NCI-H1092 treated with DMSO at 0.1 percent for 48 hours (cell line): Measurements from ENCODE around the gene OTOF.

Source experiments
- DNase-seq: peaks from one replicate; lab custom pipeline; 2025; lab: John Stamatoyannopoulos, UW

OTOF gene

DNA sequence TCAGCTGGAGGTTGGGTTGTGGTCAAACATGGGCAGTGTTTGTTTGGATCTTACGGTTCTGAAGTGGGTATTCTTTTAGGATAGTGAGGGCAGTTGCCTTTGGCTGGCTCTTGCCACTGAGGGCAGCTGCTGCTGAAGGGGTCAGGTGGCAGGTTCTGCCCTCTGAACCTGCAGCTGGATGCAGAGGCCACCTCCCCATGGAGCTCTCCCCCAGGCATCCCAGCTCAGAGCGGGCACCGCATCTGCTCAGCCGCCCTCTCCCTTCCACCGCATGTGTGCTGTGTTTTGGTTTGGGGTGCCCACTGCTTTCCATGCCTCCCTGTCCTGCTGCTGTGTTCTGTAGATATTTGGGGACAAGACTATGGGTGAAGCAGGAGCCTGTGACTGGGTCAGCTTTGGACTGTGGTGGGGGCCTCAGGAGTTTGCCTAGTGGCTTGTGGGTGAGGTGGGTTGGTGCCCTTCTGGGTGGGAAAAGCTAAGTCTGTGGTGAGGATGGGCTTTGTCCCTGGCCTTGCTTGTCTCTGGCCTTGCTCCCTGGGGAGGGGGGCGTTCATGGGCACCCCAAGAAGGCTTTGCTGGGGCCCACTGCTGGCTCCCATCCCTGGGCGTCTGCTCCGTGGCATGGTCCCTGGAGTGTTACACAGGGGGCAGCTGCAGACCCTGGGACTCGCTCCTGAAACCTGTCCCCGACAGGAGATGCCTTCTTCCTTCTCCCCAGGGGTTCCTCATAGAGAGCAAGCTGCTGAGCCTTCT, 28.5 kb downstream of the OTOF start:
- no peak for DNase-seq

DNA sequence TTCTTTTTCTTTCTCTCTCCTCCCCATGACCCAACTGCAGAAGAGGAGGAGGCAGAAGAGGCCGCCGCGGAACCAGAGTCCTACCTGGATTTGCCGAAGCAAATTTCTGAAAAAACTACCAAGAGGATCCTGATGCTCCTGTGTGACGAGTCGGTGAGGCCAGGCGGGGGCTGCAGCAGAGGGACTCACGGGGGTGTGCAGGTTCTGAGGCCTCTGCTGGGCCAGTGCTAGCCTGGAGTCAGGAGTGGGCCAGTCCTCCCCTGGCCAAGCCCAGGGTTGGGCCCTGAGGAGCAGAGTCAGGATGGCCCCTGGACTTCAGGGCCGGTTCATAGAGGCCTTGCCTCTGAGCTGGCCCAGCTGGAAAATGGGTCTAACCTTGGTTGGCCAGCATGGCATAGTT, 29.3 kb downstream of the OTOF start:
- DNase-seq = no peak

DNA sequence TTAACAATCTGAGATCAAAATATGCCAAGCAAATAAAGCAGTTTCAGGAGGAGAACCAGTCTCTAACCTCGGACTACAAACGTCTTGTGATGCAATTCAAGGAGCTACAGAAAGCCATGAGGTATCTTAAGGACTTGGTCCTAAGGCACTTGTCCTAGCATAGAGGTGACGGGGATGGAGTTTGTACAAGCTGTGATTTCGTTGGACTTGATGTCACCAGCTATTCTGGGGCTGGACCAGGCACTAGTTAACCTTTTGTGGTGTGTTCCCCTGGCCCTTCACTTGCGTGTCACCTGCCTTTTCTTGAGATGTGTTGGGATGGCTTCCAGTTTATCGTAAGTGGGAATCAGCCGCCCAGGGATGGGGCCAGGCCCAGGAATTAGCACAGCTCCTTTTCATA, 33.7 kb downstream of the OTOF start:
- no peak for DNase-seq

DNA sequence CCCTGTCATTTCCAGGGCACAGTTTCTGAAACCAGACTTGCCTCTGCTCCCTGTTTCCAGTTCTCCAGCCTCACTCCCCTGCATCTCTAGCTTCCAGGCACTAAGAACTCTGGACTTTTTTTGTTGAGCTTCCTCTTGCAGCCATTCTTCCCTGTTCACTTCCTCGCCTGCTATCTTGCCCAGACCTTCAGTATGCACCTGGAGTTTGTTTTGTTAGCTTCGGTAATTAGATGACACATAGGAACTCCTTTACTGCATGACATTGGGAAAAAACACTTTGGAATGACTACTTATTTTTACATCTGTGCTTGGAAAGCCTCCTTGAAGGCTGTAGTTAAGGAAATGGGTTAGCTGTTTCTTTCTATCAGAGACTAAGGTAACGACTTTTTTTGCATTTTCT, 35.2 kb downstream of the OTOF start:
- DNase-seq = no peak

DNA sequence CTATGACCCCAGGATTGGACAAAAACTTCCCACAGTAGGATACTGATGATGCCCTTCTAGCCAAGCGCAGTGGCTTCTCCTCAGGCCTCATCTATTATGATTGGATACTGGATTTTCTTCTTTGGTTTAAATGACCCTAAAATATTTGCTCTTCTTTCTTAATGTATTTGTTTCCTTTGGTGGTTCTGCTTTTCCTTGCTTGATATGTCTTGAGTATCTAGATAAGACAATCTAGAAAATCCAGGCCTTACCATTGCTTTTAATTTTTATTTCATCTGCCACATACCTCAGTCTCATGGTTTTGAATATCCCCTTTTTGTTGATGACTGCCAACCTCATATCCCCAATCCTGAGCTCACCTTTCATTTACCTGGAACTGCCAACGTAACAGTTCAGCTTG, 35.6 kb downstream of the OTOF start:
- DNase-seq = no peak

DNA sequence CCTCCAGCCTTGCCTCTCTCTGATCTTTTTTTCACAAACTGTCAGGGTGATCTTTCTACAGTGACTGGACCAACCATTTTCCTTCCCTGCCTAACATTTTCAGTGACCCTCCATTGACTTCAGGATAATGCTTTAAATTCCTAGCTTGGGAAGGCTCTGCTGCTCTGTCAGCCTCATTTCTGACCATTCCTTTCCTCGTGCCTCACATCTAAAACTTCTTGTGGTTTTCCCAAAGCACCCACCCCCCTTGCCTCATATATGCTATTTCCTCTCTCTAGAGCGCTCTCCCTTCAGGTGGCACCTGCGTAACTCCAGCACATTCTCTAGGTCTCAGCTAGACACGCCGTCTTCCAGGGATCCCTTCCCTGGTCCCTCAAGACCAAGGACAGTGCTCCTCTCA, 39.0 kb downstream of the OTOF start:
- no peak for DNase-seq

DNA sequence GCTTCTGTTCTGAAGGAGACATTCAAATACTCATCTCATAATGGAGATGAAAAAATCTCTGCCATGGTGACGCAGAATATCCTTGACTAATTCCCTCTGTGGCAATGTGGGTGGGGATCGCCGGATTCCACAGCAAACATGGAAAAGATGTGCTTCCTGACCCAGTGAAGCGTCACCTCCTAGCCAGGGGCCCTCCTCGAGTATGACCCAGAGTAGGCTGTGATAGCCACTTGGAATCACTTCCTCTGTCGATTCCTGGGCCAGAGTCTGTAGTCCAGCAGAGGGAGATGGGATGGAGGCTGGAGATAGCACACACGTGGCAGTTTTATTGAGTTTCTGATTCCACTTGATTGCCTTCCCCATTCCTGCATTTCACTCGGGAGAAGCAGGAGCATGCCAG, 39.4 kb downstream of the OTOF start:
- no peak for DNase-seq

DNA sequence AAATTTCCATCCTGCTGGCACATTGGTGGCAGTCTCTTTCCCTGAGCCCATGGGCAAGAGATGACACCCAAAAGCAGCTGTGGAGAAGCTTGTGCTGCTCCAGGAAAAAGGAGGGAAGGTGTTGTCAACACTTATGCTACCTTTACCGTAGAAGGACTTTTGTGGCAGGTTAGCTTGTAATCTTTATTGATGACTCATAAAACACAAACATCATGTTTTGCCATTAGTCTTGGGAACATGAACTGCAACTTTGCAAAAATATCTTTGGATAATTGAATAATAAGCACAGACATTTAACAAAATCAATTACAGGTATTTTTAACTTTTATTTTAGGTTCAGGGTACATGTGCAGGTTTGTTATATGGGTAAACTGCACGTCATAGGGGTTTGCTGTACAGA, 42.8 kb downstream of the OTOF start:
- no peak for DNase-seq

DNA sequence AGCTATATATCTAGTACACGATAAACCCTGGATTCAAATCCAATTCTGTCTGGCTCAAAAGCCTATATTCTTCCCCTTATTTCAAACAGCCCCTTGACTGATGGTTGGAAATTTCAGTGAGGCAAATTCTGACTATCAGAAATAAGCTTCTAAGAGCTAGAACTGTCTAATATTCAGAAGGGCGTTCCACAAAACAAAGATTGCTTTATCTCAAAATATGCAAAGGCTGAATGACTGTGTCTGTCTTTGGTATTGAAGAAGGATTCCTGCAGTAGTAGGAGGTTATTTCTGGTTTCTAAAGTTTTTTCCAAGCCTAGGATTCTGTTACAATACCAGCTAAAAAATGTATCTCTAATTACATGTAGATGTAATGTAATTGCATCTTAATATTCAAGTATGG, 45.1 kb downstream of the OTOF start:
- DNase-seq = no peak

DNA sequence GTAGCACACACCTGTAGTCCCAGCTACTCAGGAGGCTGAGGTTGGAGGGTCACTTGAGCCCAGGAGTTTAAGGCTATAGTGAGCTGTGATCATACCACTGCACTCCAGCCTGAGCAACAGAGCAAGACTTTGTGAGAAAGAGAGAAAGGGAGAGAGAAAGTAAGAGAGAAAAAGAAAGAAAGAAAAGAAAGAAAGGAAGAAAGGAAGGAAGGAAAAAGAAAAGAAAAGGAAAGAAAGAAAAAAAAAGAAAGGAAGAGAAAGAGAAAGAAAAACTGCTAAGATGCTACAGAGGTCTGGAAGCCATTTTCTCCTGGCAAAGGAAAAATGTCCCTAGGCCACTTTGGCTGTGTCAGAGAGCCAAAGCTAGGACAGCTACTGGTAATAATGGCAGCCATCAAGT, 45.6 kb downstream of the OTOF start:
- DNase-seq = no peak

DNA sequence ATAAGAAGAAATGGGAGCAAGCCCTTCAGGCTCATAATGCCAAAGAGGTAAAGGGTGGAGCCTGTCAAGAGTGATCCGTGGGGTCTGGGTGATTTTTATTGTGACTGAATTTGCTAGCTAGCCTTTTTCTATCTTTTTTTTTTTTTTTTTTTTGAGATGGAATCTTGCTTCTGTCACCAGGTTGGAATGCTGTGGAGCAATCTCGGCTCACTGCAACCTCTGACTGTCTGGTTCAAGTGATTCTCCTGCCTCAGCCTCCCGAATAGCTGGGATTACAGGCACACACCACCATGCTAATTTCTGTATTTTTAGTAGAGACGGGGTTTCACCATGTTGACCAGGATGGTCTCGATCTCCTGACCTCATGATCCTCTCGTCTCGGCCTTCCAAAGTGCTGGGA, 47.1 kb downstream of the OTOF start:
- no peak for DNase-seq

DNA sequence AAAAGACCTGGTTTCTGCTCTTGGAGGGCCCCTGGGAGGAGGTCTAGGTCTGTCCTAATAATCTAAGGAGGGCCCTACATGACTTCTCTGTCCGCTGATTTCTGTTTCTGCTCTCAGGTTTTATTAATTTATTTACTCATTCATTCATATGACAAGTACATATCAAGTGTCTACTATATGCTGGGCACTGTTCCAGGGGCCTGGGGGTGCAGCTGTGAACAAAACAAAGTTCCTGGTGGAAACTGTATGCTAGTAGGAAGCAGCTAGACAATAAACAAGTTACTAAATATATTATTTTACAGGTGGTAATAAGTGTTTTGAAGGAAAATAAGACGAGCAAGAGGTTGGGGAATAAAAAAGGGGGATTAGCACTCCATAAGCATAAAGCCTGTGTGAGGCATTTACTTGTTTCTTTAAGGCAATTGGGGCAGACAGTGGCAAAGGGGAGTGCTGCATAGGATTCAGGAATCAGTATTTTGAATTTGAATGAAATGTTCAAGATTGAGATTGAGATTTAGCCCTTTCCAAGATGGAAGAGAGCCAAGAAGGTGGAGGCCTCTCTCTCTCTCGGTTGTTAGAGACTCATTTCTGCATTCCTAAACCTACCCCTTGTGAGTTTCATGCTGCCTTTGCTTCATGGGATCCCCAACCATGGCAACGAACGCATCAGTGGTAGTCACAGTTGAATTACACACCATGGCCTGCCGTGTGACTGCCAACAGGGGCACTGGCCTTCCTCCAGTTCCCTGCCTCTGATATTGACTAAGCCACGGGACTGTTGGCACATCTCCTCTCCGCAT, 47.9 kb downstream of the OTOF start:
- DNase-seq = peak; percentile 73

DNA sequence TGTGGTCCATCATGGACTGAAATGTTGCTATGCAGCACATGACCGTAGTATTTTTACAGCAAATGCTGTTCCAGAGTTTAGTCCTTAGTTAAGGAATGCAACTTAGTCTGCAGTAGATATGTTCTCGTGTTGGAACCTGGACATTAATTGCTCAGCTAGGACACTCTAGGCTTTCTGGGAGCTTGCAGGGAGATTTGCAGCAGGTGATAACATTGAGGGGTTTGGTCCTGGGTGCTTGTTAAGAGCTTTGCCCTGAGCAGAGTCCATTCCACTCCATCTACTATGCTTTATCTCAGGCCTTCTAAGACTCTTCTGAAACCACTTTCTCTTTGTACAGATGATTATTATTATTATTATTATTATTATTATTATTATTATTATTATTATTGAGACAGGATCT, 49.1 kb downstream of the OTOF start:
- no peak for DNase-seq

DNA sequence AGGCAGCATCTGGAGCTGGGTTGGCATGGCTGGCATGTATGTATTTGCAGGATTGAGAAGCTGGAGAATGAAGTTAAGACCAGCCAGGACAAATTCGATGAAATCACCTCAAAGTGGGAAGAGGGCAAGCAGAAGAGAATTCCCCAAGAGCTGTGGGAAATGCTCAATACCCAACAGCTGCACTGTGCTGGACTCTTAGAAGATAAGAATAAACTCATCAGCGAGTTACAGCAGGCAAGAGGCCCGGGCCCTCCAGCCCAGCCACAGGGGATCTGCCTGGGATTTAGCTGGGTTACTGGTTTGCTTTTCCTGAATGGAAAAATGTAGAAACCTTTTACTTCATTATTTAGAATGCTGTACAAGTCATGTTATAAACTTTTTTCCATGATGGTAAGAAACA, 53.7 kb downstream of the OTOF start:
- no peak for DNase-seq

DNA sequence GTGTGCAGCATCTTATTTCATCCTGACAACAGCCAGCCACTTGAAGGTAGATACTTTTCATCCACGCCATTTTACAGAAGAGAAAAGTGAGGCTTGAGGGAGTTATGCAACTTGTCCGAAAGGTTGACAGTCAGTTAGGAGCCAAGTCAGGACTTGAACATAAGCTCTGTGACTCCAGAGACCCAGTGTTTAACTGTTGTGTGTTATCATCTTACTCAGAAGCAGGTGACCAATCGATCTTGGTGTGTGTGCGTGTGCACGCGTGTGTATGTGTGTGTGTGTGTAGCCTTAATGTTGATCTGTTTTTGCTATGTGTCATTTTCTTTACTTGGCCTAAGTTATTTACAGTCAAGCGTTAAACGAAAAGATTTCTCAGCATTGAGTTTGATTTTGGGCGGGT, 54.2 kb downstream of the OTOF start:
- no peak for DNase-seq

DNA sequence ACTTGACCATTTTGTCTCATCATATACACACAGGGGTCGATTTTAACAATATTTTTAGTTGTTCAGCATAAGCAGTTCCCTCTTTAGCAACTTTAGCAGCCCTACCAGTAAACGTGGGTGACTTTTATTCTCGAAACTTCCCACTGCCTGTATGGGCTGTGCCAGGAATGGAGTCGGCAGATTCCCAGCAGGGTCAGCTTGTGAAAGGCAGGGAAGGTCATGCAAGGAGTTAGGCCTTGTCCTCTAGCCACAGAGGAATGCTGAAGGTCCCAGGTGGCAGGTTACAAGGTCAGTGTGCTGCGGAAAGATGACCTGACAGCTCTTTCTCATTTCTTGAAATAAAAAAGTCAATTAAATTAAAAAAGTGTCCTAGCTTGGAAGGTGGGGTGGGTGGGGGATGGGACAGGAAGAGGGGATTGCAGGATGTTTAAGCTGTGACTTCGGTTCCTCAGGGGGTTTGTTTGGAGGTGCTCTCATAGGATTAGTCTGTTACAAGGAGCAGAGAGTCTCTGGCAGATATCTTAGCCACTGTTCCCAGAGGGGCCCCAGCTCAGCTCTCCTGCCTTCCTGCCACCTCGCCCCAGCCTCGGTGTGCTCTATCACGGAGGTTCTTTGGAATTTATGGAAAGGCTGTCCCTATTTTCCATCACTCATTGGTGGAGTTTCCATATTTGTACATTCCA, 54.8 kb downstream of the OTOF start:
- no peak for DNase-seq

DNA sequence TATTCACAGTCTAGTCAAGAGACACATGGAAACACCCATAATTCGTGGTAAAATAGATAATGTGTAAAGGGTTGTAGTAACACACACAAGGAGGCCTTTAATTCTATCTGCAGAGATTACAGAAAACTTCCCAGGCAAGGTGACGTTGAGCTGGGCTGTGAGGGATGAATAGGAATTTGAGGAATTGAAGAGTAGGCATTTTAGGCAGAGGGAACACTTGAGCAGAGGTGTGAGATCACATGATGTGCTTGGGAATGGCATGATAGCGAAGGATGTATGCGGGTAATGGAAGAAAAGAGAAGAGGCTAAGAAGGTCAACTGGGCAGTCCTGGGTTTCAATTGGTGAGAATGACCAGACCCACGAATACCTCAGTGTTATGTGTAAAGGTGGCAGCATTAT, 56.0 kb downstream of the OTOF start:
- no peak for DNase-seq

DNA sequence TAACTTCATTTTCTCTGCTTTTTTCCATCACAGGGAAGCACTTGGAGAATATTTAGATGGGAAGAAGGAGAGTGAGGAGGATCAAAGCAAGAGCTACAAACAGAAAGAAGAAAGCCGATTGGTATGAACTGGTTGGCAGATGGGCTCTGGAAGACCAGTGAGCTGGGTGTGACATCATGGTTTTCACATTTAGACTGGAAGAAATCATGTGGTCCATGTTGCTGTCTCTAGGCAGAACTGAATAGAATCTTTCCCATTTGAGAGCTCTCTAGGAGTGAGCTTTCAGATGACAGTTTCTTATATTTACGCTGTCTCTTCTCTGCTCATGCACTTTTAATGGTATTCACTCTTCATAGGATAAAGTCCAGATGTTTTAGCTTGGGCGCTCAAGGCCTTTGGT, 63.6 kb downstream of the OTOF start:
- DNase-seq = no peak

DNA sequence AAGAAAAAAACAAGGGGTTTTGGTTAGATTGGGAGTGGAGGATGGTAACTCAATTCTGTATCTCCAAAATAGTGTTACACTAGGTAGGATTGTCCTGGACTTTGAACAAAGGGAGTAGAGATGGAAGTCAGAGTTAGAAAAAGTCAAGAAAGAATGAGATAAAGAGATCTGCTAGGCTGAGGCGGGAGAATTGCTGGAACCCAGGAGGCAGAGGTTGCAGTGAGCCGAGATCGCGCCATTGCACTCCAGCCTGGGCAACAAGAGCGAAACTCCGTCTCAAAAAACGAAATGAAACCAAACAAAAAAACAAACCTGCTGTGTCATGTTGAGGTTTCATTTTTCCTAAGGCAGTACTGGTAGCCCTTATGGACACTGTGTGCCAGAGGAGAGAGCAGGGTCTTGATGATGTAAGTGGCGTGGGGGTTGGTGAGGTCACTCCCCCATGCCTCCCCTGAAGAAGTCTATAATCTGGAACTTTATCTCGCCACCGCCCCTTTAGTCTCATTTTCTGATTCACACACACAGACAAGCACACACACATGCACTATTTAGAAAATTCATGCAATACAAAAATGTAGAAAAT, 65.7 kb downstream of the OTOF start:
- DNase-seq = no peak

DNA sequence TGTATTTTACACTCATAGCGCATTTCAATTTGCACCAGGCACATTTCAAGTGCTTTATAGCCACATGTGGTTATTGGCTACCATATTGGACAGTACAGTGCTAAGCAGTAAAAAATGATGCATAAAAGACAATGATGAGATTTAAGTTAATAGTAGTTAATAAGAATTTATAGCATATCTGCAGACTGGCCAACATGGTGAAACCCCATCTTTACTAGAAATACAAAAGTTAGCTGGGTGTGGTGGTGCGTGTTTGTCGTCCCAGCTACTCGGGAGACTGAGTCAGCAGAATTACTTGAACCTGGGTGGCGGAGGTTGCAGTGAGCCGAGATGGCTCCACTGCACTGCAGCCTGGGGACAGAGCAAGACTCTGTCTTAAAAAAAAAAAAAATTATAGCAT, 66.5 kb downstream of the OTOF start:
- DNase-seq = no peak

DNA sequence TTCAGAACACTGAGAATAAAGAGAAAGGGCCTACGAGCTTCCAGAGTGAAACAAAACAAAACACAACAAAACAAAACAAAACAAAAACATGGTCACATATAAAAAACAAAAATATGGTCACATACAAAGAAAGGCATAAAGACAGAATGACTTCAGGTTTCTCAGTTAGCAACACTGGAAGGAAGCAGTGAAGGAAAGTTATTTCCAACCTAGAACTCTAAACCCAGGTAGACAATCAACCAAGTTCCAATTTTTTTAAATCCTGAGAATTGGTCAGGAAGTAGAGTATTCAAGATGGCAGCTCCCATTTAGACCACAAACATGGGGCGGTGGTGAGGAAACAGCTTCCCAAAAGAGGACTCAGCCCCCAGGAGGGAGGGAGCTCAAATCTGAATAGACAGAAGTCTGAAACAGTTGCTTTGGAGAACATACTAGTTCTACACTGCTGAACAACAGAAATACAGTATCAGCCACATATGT, 67.1 kb downstream of the OTOF start:
- no peak for DNase-seq

DNA sequence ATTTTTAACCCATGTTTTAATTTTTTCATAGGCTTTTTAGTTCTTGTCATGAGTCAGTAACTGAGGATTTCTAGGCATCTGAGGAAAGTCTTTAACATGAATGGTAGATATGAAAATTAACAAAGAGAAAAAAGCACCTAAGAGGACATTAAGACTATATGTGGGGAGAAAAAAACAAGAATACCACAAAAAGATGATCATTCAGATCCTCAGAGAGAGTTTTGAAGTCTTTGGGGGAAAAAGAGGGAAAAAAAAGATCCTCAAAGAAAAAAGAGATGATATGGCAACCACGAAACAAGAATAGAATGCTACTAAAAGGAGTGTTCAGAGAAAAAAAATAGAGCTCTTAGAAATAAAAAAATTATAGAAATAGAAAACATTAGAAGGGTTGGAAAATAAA, 68.1 kb downstream of the OTOF start:
- DNase-seq = no peak

DNA sequence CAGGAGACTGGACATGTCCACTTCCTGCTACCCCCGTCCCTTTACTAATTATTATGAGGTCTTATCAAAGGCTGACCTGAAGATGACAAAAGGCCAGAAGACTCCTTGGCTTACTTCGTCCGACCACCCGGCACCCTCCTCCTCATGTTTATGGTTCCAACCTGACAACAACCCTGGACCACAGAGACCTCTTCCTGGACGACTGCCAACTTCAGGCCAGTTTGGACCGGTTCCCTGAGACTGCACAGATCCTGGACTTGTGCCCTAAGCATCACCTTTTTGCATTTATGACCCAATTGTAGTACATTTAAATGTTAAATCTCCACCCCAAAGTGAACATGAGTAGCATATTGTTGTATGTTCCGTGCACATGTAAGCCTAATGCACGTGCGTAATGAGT, 70.4 kb downstream of the OTOF start:
- no peak for DNase-seq
